HepG2 (cell line): ENCODE measurements around the gene PRR14. TPM values are rescaled to one million over a fixed set of nuclear protein-coding genes. Genes with fewer than 3 reads are reported as not detected.

Experiments
- ATAC-seq: fragments of 200-7000 bp; cut with Tn5 transposase; 3 replicates; pipeline ENCODE4 v1.9.1; 2020; ENCODE audit warnings: mild to moderate bottlenecking, moderate library complexity
- BruUV-seq: library from RNA; stranded (reverse); fragments of 400-500 nt; replicated peaks from 2 replicates; lab custom pipeline; 2021; lab: Mats Ljungman, UMichigan
- CTCF ChIA-PET: fragments of 300-600 bp; formaldehyde crosslinking; extraction: SDS; loops from one replicate; lab custom pipeline; 2021; ENCODE audit warnings: low total read pairs, inconsistent platforms, low intra/inter-chr PET ratio; lab: Yijun Ruan, JAX
- POLR2A ChIA-PET: fragments of 350-600 bp; sonication (Branson Sonifier 250); formaldehyde crosslinking; loops from one replicate; lab custom pipeline; 2020; ENCODE audit warnings: antibody characterized with exemption, inconsistent platforms; lab: Yijun Ruan, JAX
- DNase-seq: peaks from one replicate; pipeline ENCODE4 v3.0.0-alpha.2; 2015; ENCODE audit warnings: low spot score
- FAIRE-seq: peaks from 3 replicates; lab custom pipeline; 2011; peaks lifted over from hg19 to GRCh38; lab: Jason Lieb, UNC
- H2AFZ ChIP-seq: one replicate; pipeline ENCODE4 v1.6.1; 2011; ENCODE audit warnings: low read length, inconsistent platforms
- H3K27ac ChIP-seq: fragments of 300-600 bp; 3 replicates; pipeline ENCODE4 v1.8.0; 2011; ENCODE audit warnings: mixed run types, mild to moderate bottlenecking, mixed read lengths, low read length, inconsistent platforms; ENCODE audit not compliant: insufficient read depth; ENCODE audit errors: extremely low read length
- H3K27me3 ChIP-seq, 2 experiments: fragments of 200-600 bp in 1 of 2; 2 replicates in 1 of 2; 3 replicates in 1 of 2; pipeline versions ENCODE4 v1.6.0 to v1.8.0; 2011; ENCODE audit warnings: low read length in 2 of 2, mild to moderate bottlenecking in 2 of 2, moderate library complexity in 2 of 2, inconsistent platforms in 1 of 2; ENCODE audit not compliant: insufficient read depth in 2 of 2, control insufficient read depth in 1 of 2
- H3K36me3 ChIP-seq, 2 experiments: fragments of 200-600 bp in 1 of 2; replicated peaks in 1 of 2; 2 replicates in 1 of 2; 3 replicates in 1 of 2; pipeline versions ENCODE4 v1.5.1 to v1.8.0; 2011; ENCODE audit warnings: low read length in 2 of 2, inconsistent platforms in 1 of 2; ENCODE audit not compliant: insufficient read depth in 2 of 2, control insufficient read depth in 1 of 2
- H3K4me1 ChIP-seq: 2 replicates; pipeline ENCODE4 v1.5.1; 2012; ENCODE audit warnings: low read length, inconsistent platforms; ENCODE audit not compliant: insufficient read depth
- H3K4me2 ChIP-seq: 2 replicates; pipeline ENCODE4 v1.6.0; 2011; ENCODE audit warnings: low read depth, low read length, inconsistent platforms
- H3K4me3 ChIP-seq, 3 experiments: fragments of 200-600 bp in 1 of 3; sonication (generic), shearing (Covaris generic) in 1 of 3; replicated peaks in 1 of 3; 2 replicates each; pipeline ENCODE4 v1.5.1; 2011 to 2016; ENCODE audit warnings: low read length in 3 of 3, inconsistent platforms in 2 of 3, low read depth in 2 of 3, mild to moderate bottlenecking in 2 of 3, control low read depth in 1 of 3, mixed read lengths in 1 of 3; ENCODE audit not compliant: insufficient read depth in 1 of 3
- H3K79me2 ChIP-seq: one replicate; pipeline ENCODE4 v1.6.1; 2011; ENCODE audit warnings: low read length, inconsistent platforms; ENCODE audit not compliant: insufficient read depth
- H3K9ac ChIP-seq: 2 replicates; pipeline ENCODE4 v1.6.0; 2011; ENCODE audit warnings: mild to moderate bottlenecking, low read depth, low read length, inconsistent platforms; ENCODE audit not compliant: insufficient read depth
- H3K9me3 ChIP-seq: 2 replicates; pipeline ENCODE4 v1.5.1; 2012; ENCODE audit warnings: mild to moderate bottlenecking, low read length
- H4K20me1 ChIP-seq: 2 replicates; pipeline ENCODE4 v1.6.0; 2011; ENCODE audit warnings: inconsistent platforms, mild to moderate bottlenecking, low read length, moderate library complexity; ENCODE audit not compliant: insufficient read depth
- AFF4 ChIP-seq: sonication (generic); formaldehyde crosslinking; IDR thresholded peaks from 2 replicates; pipeline ENCODE4 v1.4.0; 2020; ENCODE audit warnings: missing genetic modification reagents
- AKAP8 ChIP-seq: sonication (generic); formaldehyde crosslinking; IDR thresholded peaks from 2 replicates; pipeline ENCODE4 v1.5.1; 2020; ENCODE audit warnings: mild to moderate bottlenecking, missing genetic modification reagents
- BRD4 ChIP-seq: sonication (generic); formaldehyde crosslinking; IDR thresholded peaks from 2 replicates; pipeline ENCODE4 v1.4.0; 2020; ENCODE audit warnings: missing genetic modification reagents
- DNMT3B ChIP-seq: conservative IDR thresholded peaks from 2 replicates; pipeline ENCODE4 v1.6.1; 2016; ENCODE audit warnings: missing biosample characterization, control low read depth
- HHEX ChIP-seq: IDR thresholded peaks from 2 replicates; pipeline ENCODE4 v1.6.1; 2016; ENCODE audit warnings: control low read depth
- HNRNPUL1 ChIP-seq: fragments of 200-400 bp; formaldehyde crosslinking; IDR thresholded peaks from 2 replicates; pipeline ENCODE4 v1.6.1; 2017; ENCODE audit warnings: low read depth, mild to moderate bottlenecking, low read length, moderate library complexity
- PCBP2 ChIP-seq: fragments of 200-400 bp; formaldehyde crosslinking; optimal IDR thresholded peaks from 2 replicates; pipeline ENCODE3; 2018; ENCODE audit warnings: low read length, low read depth; ENCODE audit not compliant: poor library complexity, severe bottlenecking
- ZBTB1 ChIP-seq: sonication (generic); formaldehyde crosslinking; IDR thresholded peaks from 2 replicates; pipeline ENCODE4 v1.4.0; 2020; ENCODE audit warnings: missing genetic modification reagents, borderline replicate concordance
- ZFY ChIP-seq: sonication (generic); formaldehyde crosslinking; IDR thresholded peaks from 2 replicates; pipeline ENCODE4 v1.4.0; 2020; ENCODE audit warnings: missing genetic modification reagents
- ZNF276 ChIP-seq: sonication (generic); formaldehyde crosslinking; IDR thresholded peaks from 2 replicates; pipeline ENCODE4 v1.4.0; 2020; ENCODE audit warnings: mild to moderate bottlenecking, low read depth, missing genetic modification reagents
- ZNF567 ChIP-seq: sonication (generic); formaldehyde crosslinking; IDR thresholded peaks from 2 replicates; pipeline ENCODE4 v1.8.1; 2023; ENCODE audit warnings: mild to moderate bottlenecking, missing genetic modification reagents, borderline replicate concordance
- ZNF704 ChIP-seq: sonication (generic); formaldehyde crosslinking; IDR thresholded peaks from 2 replicates; pipeline ENCODE4 v1.8.1; 2023; ENCODE audit warnings: mild to moderate bottlenecking, inconsistent platforms, moderate library complexity, missing genetic modification reagents, borderline replicate concordance
- ZSCAN22 ChIP-seq: sonication (generic); formaldehyde crosslinking; IDR thresholded peaks from 2 replicates; pipeline ENCODE4 v1.4.0; 2020; ENCODE audit warnings: mild to moderate bottlenecking, missing genetic modification reagents
- WGBS: methylation state at CpG from one replicate; pipeline ENCODE4 v1.1.6; 2017; ENCODE audit warnings: low lambda C conversion rate; 5-methylcytosine and 5-hydroxymethylcytosine counted together
- in situ Hi-C: cut with HindIII; loops from 2 replicates; pipeline ENCODE4 v1.10.0; 2017; ENCODE audit warnings: low pct_unique_long_range_greater_than_20kb; ENCODE audit not compliant: extremely low pct_ligation_motif_present
- intact Hi-C: fragments of 100-400 bp; cut with micrococcal nuclease; formaldehyde crosslinking; loops from one replicate; pipeline ENCODE4 v1.10.0; 2022; ENCODE audit not compliant: unreplicated experiment
- polyA plus RNA-seq, 8 experiments: library from polyadenylated mRNA; depleted of rRNA in 3 of 8; stranded (reverse) in 7 of 8; unstranded in 1 of 8; fragments of >200 nt; fragmentation: Illumina TruSeq in 4 of 8; extraction: Trizol in 4 of 8; gene quantifications; 2 replicates each; pipeline versions ENCODE4 v1.2.1 to v1.2.3, GENCODE V29; 2011 to 2016; ENCODE audit warnings: low read depth in 4 of 8, missing spikeins in 1 of 8, mixed read lengths in 1 of 8; ENCODE audit not compliant: insufficient read depth in 1 of 8
- total RNA-seq, 5 experiments: library from RNA; depleted of rRNA; stranded (reverse); fragments of >200 nt; fragmentation: Illumina TruSeq; extraction: Trizol; gene quantifications; 2 replicates each; pipeline ENCODE4 v1.2.3, GENCODE V29; 2016; ENCODE audit warnings: low read depth in 1 of 5

The PRR14 gene
- total and polyA plus RNA-seq, 2 of the 13 experiments (the other 11 are each of a cell fraction or from before 2014, with no cell fraction given), result 8.4 to 11.0 TPM

- Histone ChIP-seq H3K27me3 (no peaks in the 10 kb centered on the region; a peak in 1 of 5 replicates), H3K4me3 (peak overlapping the region; percentile 80 to 96 (median 92)), H3K79me2 (peaks cover 18% of the 10 kb centered on the region), H3K27ac (peak overlapping the region; percentile 92), H3K9me3 (no peaks in the 10 kb centered on the region), H3K4me2 (peak overlapping the region; percentile 98), H3K9ac (peak overlapping the region; percentile 99), H2AFZ (peak overlapping the region; percentile 84), H3K36me3 (peaks cover 11 to 27% of the 10 kb centered on the region in 2 experiments; a peak in 3 of 5 replicates), H3K4me1 (peaks cover 34% of the 10 kb centered on the region), H4K20me1 (no peaks in the 10 kb centered on the region)
- intact Hi-C loops (no loop called here), in situ Hi-C loops (loop anchor here (10.0 kb wide), 1 partner anchor 174 kb away; the partner anchor contains the start of gene DCTPP1)
- BruUV-seq, result TSS peak; percentile 78
- ChIA-PET POLR2A (interaction anchor here (1.1 to 3.5 kb wide), 23 partner anchors 11 to 509 kb away, joined by 3 to 46 read pairs (median 6); partner anchors contain the start of genes FBRS, KAT8, PRR14 and SEPHS2), CTCF (no interaction called here)
- WGBS, result 10% methylated on average over 39 of the region's 40 CpGs
- ATAC-seq (peak; percentile 69), FAIRE-seq (no peak), DNase-seq (no peak)
- no peak for TF ChIP-seq AFF4
- no peak for TF ChIP-seq AKAP8 (CRISPR knock-in tag)
- TF ChIP-seq PCBP2, result no peak
- peak; percentile 65; the same call in 1 of the 2 replicates for TF ChIP-seq ZNF567 (CRISPR knock-in tag)
- TF ChIP-seq HHEX, result no peak
- peak; percentile 79 for TF ChIP-seq ZNF276 (CRISPR knock-in tag)
- 0 out of 2 replicates have a peak, but pooled peaks have one; percentile 9 for TF ChIP-seq ZSCAN22 (CRISPR knock-in tag)
- no peak for TF ChIP-seq BRD4 (CRISPR knock-in tag)
- no peak; the same call in 1 of the 2 replicates for TF ChIP-seq ZNF704 (CRISPR knock-in tag)
- TF ChIP-seq DNMT3B (CRISPR knock-in tag), result no peak
- TF ChIP-seq HNRNPUL1, result no peak
- TF ChIP-seq ZBTB1 (CRISPR knock-in tag), result peak; percentile 11; the same call in 1 of the 2 replicates
- no peak for TF ChIP-seq ZFY (CRISPR knock-in tag)
Observed at GRCh38 chr16:30609002-30609925, 41.5 kb upstream of the PRR14 start.
